ENCODE results near the gene SRCIN1. TPM values are rescaled to one million over a fixed set of nuclear protein-coding genes. Genes with fewer than 3 reads are reported as not detected.

SRCIN1 gene
- total RNA-seq, 1 donor from 2014 or later, result 2.1 TPM

- Histone ChIP-seq H3K4me3 (peak overlapping the region; percentile 46), H3K9me3 (no peaks in the 10 kb centered on the region), H3K36me3 (no peaks in the 10 kb centered on the region), H3K4me1 (peaks cover 31% of the 10 kb centered on the region), H3K27ac (no peak overlapping the region), H3K27me3 (peaks cover 54% of the 10 kb centered on the region)
- no peak for ATAC-seq
- intact Hi-C loops (cut with DNase I), result loop anchor here (10.0 kb wide), 1 partner anchor 105 kb away; no protein-coding TSS in a partner anchor
- no peak for DNase-seq
- no peak for TF ChIP-seq CTCF (IDR thresholded peaks at IDR 0.05)
Measured at GRCh38 chr17:38559880-38560230, 45.9 kb downstream of the SRCIN1 start.

- Histone ChIP-seq H3K36me3 (no peaks in the 10 kb centered on the region), H3K4me3 (peak overlapping the region; percentile 46), H3K9me3 (no peaks in the 10 kb centered on the region), H3K27ac (no peak overlapping the region), H3K4me1 (peaks cover 31% of the 10 kb centered on the region), H3K27me3 (peaks cover 48% of the 10 kb centered on the region)
- no peak for TF ChIP-seq CTCF (IDR thresholded peaks at IDR 0.05)
- DNase-seq, result peak; percentile 95
- intact Hi-C loops (cut with DNase I), result no loop called here
- ATAC-seq, result peak; percentile 77
Measured at GRCh38 chr17:38559051-38559879, 46.5 kb downstream of the SRCIN1 start.

GRCh38 chr17:38558728-38559050 is 47.1 kb downstream of the SRCIN1 start:
- DNase-seq, result no peak
- TF ChIP-seq CTCF (IDR thresholded peaks at IDR 0.05), result no peak
- ATAC-seq, result no peak
- intact Hi-C loops (cut with DNase I), result no loop called here
- Histone ChIP-seq H3K27ac (no peak overlapping the region), H3K4me1 (peaks cover 31% of the 10 kb centered on the region), H3K4me3 (peak overlapping the region; percentile 46), H3K36me3 (no peaks in the 10 kb centered on the region), H3K9me3 (no peaks in the 10 kb centered on the region), H3K27me3 (peaks cover 43% of the 10 kb centered on the region)

GRCh38 chr17:38557836-38558727 is 47.7 kb downstream of the SRCIN1 start:
- intact Hi-C loops (cut with DNase I), result no loop called here
- H3K27me3 ChIP-seq, result peaks cover 37% of the 10 kb centered on the region
- peak; percentile 93 for ATAC-seq
- peak overlapping the region; percentile 46 for H3K4me3 ChIP-seq
- no peaks in the 10 kb centered on the region for H3K9me3 ChIP-seq
- peak; percentile 92 for TF ChIP-seq CTCF (IDR thresholded peaks at IDR 0.05)
- peak overlapping the region; percentile 58 for H3K27ac ChIP-seq
- peak; percentile 97 for DNase-seq
- H3K4me1 ChIP-seq, result peaks cover 31% of the 10 kb centered on the region
- no peaks in the 10 kb centered on the region for H3K36me3 ChIP-seq

GRCh38 chr17:38557396-38557795 is 48.4 kb downstream of the SRCIN1 start:
- intact Hi-C loops (cut with DNase I), result no loop called here
- Histone ChIP-seq H3K27me3 (peaks cover 30% of the 10 kb centered on the region), H3K4me3 (peak overlapping the region; percentile 46), H3K9me3 (no peaks in the 10 kb centered on the region), H3K4me1 (peaks cover 31% of the 10 kb centered on the region), H3K27ac (peak overlapping the region; percentile 58), H3K36me3 (no peaks in the 10 kb centered on the region)
- DNase-seq (no peak), ATAC-seq (no peak)
- no peak for TF ChIP-seq CTCF (IDR thresholded peaks at IDR 0.05)

Measured in upper lobe of right lung (tissue), 1 donor.